ENCODE measurements around the gene SYTL5. TPM values are rescaled to one million over a fixed set of nuclear protein-coding genes. Genes with fewer than 3 reads are reported as not detected.
"Not testable (repeated sequence)": the region's sequence is repeated elsewhere in the genome, so short reads cannot be mapped to it uniquely, and the experiment has no call there.

Gene SYTL5
- total RNA-seq, 4 donors from 2014 or later: not detected

GRCh38 chrX:37989304-37989703, 17.0 kb upstream of the SYTL5 start:
- DNase-seq (ENCODE audit: extremely low spot score): no peak
- Histone ChIP-seq H3K36me3 (no peaks in the 10 kb centered on the region), H3K4me1 (peaks cover 0 to 5% (median 0%) of the 10 kb centered on the region in 4 donors), H3K4me3 (no peak overlapping the region), H3K27me3 (no peaks in the 10 kb centered on the region), H3K27ac (replicated peaks in 1 of 4) (no peak overlapping the region), H3K9me3 (no peaks in the 10 kb centered on the region)
- no peak for TF ChIP-seq POLR2AphosphoS5 (IDR thresholded peaks at IDR 0.05)
- TF ChIP-seq POLR2A (IDR thresholded peaks at IDR 0.05; ENCODE audit: low read depth): no peak
- TF ChIP-seq EP300 (IDR thresholded peaks at IDR 0.05): no peak
- TF ChIP-seq CTCF (IDR thresholded peaks at IDR 0.05): no peak
- intact Hi-C loops (cut with DNase I): no loop called here

GRCh38 chrX:37991303-37991702, 15.1 kb upstream of the SYTL5 start:
- H3K4me3 ChIP-seq; intact Hi-C loops (cut with DNase I): not testable (repeated sequence)
- WGBS: 68% methylated on average over 6 of the region's 6 CpGs

DNA sequence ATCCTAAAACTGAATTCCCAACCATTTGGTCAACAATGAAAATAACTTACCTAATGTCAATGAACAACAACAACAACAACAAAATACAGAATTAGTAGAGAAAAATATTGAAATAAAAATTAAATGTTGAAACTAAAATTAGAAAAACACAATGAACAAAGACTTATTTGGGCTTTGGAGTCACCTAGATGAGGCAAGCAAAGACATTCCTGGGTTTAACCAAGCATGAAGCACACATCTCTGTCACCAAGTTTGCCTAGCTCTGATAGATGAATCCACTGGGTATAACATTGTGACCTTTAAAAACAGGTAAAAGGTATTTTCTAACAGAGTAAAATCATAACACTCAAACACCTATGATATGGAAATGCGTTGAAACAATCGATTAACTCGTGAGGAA, 13.2 kb upstream of the SYTL5 start:
- Histone ChIP-seq H3K4me3 (no peak overlapping the region), H3K27ac (replicated peaks in 1 of 4) (no peak overlapping the region), H3K36me3 (no peaks in the 10 kb centered on the region), H3K4me1 (no peaks in the 10 kb centered on the region), H3K27me3 (no peaks in the 10 kb centered on the region), H3K9me3 (no peaks in the 10 kb centered on the region)
- no peak for TF ChIP-seq POLR2AphosphoS5 (IDR thresholded peaks at IDR 0.05)
- no peak for DNase-seq (ENCODE audit: extremely low spot score)
- intact Hi-C loops (cut with DNase I): no loop called here
- WGBS: 87% methylated on average over 3 of the region's 3 CpGs

More at GRCh38 chrX:37991303-37991702, 15.1 kb upstream of the SYTL5 start:
- not testable (repeated sequence) for H3K9me3 ChIP-seq; H3K27ac ChIP-seq (replicated peaks in 1 of 4); DNase-seq (ENCODE audit: extremely low spot score); H3K36me3 ChIP-seq; H3K4me1 ChIP-seq; H3K27me3 ChIP-seq

DNA sequence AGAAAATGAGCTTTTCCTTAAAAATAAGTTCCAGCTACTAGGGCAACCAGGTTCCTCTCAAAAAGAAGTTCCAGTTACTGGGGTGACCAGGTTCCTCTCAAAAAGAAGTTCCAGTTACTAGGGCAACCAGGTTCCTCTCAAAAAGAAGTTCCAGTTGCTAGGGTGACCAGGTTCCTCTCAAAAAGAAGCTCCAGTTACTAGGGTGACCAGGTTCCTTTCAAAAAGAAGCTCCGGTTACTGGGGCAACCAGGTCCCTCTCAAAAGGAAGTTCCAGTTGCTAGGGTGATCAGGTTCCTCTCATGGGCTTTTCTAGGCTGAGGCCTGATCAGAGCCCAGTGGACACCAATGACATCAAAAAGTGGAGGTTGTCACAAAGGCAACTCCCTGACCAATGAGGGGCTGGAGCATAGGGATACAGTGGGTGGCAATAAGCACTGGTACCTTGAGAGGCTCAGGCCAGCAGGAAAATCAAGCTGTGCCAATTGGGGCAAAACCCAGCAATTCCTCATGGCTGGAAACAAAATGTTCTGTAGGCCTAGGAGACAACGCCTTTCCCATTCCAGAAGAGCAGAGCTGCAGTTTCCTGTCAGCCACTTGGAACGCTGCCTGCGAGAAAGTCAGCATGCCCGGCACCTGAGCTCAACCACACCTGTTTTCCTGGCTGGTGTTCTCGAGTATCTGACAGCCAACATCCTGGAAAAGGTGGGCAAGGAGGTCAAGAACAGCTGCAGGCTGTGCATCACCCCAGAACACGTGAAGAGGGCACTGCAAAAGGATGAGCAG, 12.3 kb upstream of the SYTL5 start:
- Histone ChIP-seq H3K36me3 (no peaks in the 10 kb centered on the region), H3K27me3 (no peaks in the 10 kb centered on the region), H3K4me1 (no peaks in the 10 kb centered on the region), H3K27ac (replicated peaks in 1 of 4) (no peak overlapping the region), H3K4me3 (no peak overlapping the region), H3K9me3 (no peaks in the 10 kb centered on the region)
- intact Hi-C loops (cut with DNase I): no loop called here
- DNase-seq (ENCODE audit: extremely low spot score): no peak
- WGBS: 60% methylated on average over 6 of the region's 7 CpGs
- TF ChIP-seq POLR2A (IDR thresholded peaks at IDR 0.05; ENCODE audit: low read depth) (no peak), CTCF (IDR thresholded peaks at IDR 0.05) (no peak), POLR2AphosphoS5 (IDR thresholded peaks at IDR 0.05) (no peak), EP300 (IDR thresholded peaks at IDR 0.05) (no peak)

GRCh38 chrX:37995428-37995827, 10.9 kb upstream of the SYTL5 start:
- Histone ChIP-seq H3K4me3 (no peak overlapping the region), H3K27ac (replicated peaks in 1 of 4) (no peak overlapping the region), H3K27me3 (no peaks in the 10 kb centered on the region), H3K36me3 (no peaks in the 10 kb centered on the region), H3K9me3 (no peaks in the 10 kb centered on the region), H3K4me1 (no peaks in the 10 kb centered on the region)
- DNase-seq (ENCODE audit: extremely low spot score): no peak
- intact Hi-C loops (cut with DNase I): no loop called here
- 73% methylated on average over 1 of the region's 1 CpG for WGBS
- TF ChIP-seq POLR2A (IDR thresholded peaks at IDR 0.05; ENCODE audit: low read depth) (no peak), POLR2AphosphoS5 (IDR thresholded peaks at IDR 0.05) (no peak), CTCF (IDR thresholded peaks at IDR 0.05) (no peak), EP300 (IDR thresholded peaks at IDR 0.05) (no peak)

- 81% methylated on average over 2 of the region's 8 CpGs for WGBS
- no peak overlapping the region for H3K27ac ChIP-seq (replicated peaks in 1 of 4)
- H3K9me3 ChIP-seq: no peaks in the 10 kb centered on the region
- no peaks in the 10 kb centered on the region for H3K4me1 ChIP-seq
- H3K27me3 ChIP-seq: no peaks in the 10 kb centered on the region
- no peaks in the 10 kb centered on the region for H3K36me3 ChIP-seq
- no peak overlapping the region for H3K4me3 ChIP-seq
- intact Hi-C loops (cut with DNase I): no loop called here
- DNase-seq (ENCODE audit: extremely low spot score): no peak
- no peak for TF ChIP-seq EP300 (IDR thresholded peaks at IDR 0.05)
These were observed 9.3 kb upstream of the SYTL5 start for GRCh38 chrX:37997096-37997495.

Measured in esophagus muscularis mucosa (tissue), 4 donors.